CD1c-positive myeloid dendritic cell (primary cell): ENCODE data around the gene TBC1D5.
A peak's percentile ranks its signal among the peaks of the same experiment; 100 is the strongest.

Experiments
- DNase-seq: peaks from one replicate; pipeline ENCODE4 v3.0.0-alpha.2; 2016; ENCODE audit errors: extremely low spot score

The TBC1D5 gene

DNA sequence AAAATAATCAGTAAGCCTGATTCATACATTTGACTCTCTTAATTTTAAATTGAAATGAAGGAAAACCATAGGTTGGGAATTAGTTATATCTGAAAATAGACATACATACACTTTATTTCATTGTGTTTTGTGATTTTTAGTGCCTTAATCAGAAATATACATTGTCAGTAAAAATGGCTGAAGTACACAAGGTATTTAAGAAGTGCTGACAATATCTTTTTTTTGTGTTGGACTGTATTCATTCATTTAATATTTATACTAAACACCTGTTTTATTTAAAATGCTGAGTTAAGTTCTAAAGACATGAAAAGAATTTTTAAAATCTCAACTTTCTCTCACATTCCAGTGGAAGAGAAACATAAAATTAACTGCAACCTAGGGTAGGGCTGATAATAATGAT, 444.4 kb downstream of the TBC1D5 start:
- DNase-seq: no peak

DNA sequence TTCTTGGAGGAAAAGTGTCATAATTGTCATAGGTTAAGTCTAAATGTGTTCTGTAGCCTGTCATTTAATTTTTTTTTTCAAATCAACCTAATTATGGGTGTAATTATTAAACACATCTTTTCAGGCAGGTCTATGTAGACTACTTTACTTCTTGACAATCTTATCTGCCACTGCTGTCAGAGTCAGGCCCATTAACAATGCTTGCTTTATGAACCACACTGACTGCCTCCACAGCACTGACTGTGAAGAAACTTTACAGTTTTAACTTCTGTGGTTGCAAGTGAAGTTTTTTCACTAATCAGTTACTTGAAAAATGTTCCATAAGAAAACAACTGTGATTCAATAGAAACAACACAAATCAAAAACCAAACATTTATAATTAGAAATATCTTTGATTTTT, 449.9 kb downstream of the TBC1D5 start:
- no peak for DNase-seq

DNA sequence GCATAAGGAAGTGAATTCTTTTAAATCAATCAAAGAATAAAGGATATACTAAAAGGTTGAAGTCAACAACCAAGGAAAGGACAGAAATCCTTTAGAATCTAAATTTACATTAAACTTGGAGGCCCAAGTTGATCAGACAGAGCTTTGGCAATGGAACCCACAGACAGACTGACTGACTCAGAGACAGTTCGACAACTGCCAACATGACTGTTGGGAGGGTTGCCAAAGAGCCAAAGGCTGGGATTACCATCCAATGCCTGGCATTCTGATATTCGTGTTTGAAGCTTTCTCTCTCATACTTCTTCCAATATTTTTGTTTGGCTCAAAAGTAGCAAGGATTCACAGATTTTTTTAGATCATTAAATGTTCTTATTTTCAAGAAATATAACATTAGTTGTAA, 451.5 kb downstream of the TBC1D5 start:
- no peak for DNase-seq

DNA sequence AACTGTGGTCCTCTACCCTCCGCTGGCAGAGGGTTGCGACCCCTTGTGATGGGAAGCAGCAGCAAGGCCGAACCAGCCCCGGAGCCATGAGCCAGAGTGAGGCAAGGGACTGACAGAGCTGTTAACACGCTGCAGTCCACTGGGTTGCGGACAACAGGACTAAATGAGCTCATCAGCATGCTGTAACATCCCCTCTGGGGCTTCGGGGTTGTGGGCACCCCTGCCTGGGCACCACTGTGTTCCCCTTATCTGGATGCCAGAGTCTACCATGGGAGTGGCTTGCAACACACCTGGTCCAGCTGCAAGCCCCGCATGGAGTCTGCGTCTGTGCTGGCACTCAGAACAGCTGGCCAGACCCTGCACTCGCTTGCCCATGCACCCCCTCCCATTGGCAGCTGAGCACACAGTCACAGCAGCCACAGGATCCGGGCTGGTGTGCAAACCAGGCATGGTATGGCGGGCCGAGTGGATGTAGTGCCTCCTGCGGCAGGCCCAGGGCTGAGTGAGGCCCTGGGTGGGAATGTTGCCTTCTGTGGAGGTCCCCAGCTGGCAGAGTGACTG, 453.5 kb downstream of the TBC1D5 start:
- no peak for DNase-seq

DNA sequence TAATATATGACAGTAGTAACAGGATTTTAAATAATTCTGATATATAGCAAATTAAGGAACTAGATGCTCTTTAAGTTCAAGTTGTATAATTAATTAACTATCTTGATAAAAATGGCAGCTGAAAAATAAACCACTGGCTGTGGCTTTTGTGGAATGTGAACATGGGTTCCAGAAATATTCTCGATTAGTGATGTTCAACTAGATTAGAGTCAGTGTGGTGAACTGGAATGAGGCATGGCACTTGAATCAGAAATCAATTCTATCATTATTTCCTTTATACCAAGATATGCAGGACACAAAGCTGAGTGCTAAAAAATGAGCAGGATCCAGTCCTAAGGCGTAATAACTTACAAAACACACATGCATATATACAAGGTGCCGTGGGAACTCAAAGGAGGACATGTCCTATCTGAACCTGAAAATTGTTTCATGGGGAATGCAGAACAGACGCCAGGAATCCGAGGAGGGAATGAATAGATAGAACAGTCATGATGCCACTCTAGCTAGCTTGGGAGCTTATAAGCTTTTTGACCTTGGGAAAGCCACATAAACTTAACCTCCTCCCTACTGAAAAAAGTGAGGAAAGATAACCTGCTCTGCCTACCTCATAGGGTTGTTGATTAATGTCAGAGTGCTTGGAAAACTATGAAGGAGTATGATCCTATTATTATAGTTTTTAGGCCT, 455.3 kb downstream of the TBC1D5 start:
- DNase-seq: no peak

DNA sequence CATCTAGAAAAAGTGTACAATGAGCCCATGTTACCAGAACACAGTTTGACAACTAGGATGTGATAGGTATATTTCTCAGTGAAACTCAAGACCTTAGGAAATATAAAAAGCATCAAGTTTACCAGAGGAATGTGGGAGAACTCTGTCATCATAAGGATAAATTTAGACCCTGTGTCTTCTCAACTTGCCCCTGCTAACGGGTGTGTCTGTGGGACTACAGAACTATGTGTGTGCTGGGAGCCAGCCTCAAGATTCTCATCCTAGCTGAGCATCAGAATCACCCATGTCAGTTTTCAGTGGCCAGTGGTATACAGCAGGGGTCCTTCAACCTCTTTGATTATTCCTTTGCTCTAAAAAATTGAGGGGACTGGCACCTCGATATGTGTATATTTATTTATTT, 464.4 kb downstream of the TBC1D5 start:
- no peak for DNase-seq

DNA sequence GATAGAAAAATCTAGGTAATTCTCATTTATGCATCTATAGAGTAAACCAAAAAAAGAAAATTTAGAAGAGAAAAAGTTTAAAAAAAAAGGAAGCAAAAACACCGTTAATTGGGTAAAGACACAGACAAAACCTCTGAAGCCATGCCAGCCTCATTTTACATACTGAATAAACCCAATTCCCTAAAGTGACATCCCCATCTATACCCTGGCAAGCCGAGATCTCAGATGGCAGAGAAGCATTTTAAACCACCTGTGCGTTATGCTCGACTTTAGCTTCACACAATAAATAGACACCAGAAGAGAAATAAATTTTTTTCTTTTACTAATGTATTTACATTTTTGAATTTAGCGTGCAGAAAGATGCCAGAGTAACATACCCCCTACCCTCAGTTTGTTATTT, 475.6 kb downstream of the TBC1D5 start:
- DNase-seq: no peak

DNA sequence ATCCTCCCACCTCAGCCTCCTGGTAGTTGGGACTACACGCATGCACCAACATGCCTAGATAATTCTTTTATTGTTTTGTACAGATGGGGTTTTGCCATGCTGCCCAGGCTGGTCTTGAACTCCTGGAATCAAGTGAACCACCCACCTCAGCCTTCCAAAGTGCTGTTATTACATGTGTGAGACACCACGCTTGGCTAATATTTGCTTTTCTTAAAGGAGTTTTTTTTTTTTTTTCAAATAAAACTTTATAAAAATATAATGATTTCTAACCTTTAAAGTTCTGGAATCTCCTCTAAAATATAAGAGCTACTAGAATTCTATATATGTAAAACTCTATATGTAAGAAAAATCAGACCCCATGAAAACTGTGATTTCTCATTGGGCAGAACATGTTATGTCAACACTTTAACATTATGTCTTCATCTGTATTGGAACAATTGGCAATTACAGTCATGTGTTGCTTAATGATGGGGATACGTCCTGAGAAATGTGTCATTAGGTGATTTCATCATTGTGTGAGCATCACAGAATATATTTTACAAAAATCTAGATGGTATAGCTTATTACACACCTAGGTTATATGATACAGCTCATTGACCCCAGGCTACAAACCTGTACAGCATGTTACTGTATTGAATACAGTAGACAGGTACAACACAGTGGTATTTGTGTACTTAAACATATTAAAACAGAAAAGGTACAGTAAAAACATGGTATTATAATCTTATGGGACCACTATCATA, 480.6 kb downstream of the TBC1D5 start:
- no peak for DNase-seq

DNA sequence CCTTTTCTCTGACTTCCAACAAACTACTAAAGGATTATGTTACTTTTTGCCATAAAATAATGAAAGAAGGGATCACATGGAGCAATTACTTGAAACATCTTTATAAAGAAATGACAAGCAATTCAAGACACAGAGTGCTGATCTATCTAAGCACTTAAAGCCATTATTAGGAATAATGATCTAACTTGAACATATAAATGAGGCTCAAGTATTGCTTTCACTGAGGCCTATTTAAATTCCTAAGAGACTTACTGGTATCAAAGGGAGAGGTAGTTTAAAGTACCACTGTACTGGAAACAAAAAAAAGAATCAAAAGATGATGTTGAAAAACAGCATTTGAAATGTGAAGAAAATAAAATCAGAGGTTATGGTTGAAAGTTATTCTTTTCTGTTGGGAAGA, 482.2 kb downstream of the TBC1D5 start:
- DNase-seq: no peak

DNA sequence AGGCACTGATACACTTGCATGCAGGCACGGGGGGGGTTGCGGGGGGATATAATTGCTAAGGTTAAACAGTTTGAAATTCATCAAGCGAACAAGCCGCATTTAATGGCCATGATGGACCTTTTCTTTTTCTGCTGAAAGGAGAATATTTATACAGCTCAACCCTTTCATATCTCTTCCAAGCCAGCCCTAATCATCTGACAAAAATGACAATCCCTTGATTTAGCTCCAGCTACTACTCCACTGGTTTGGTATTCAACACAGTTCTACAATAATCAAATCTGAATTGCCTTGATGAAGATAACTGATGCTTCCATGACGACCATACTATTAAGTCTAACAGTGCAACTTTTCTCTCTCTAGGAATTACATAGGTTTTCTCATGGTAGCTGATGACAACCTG, 482.7 kb downstream of the TBC1D5 start:
- DNase-seq: no peak

DNA sequence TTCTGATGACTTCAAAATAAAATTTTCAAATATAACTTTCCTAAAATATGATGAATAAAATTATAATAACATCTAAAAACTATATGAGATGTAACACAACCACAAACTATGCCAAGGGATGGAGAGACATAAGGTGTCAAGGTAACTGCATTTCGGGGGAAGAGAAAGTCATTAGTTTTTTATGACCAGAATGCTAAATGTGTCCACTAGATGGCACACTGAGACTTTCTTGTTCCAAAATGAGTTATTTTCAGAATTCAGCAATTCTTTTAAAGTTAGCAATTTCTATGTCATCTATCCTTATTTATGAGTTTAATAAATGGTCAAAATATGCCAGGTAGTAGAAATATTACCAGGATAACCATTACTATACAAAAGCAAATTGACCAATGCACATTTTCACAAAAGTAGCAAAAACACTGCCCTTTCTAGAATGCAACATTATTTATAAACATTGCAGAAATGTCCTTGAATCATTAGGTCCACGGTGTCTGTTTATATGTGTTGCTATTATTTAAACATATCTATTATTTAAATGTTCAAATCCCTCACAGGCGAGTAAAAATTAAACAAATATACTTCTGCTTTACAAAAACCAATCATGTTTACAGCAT, 483.5 kb downstream of the TBC1D5 start:
- peak; percentile 60 for DNase-seq

DNA sequence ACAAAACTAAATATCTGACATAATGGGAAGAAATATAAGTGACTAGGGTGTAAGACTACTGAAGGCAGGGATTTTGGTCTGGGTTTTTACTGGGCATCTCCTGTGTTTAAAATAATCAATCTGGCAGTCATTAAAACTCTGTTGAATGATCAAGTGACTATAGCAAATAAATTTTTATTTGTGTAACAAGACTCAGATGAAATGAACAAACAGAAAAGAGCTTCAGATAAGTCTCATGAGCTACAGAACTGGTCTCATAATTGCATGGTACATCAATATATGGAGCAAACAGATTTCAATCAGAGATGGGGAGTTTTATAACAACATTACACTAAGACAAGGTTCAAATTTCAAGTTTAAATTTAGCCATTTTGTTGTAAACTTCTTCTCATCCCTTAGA, 485.2 kb downstream of the TBC1D5 start:
- DNase-seq: no peak

DNA sequence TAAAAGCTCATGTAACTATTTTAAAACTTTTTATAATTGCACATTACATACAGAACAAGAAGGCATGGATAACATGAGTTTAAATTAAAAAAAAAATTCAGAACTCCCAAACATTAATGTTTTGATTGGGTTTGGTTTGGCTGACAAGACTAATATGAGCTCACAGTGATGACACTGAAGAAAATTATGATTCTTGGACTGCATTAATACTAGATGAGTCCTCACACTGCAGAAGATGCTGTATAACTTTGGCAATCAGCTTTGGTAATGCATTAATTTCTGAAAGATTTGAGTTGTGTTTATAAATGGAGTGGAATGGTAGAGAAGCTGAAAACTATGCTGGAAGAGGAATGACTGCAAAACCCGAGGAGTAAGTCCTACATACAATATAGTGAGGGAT, 498.8 kb downstream of the TBC1D5 start:
- DNase-seq: no peak

DNA sequence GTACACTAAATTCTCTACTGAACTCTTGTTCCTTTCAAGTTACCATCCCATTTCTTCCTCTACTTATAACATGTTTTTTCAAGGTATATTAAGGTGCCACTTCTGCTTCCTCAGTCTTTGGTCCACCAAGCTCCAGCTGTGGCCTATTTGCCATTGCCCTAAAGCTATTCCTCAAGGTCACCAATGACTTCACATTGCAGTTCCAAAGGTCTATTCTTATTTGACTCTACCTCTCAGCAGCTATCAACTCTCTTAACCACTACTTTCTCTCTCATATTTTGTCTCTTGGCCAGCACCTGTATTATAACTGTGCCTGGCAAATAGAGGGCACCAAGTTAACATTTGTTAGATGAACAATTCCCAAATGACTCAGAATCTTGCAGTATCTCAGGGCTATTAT, 503.0 kb downstream of the TBC1D5 start:
- no peak for DNase-seq

DNA sequence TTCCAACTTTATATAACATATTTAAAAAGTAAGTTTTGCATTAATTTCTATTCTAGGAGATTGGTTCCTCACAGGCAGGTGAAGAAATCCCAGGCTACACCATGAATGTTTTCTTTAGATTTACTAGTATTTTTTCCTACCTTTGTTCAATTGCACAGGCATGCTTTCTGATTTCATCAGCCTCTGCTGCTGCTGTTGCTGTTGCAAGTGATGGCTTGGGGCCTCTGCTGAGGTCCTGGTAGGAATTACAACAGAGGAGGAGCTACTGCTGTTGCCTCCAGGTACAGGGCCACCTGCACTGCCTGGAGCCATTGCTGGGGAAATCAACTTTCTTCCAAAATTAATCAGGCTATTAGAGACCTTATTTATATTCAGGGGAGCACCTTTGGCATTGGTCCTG, 504.4 kb downstream of the TBC1D5 start:
- no peak for DNase-seq

DNA sequence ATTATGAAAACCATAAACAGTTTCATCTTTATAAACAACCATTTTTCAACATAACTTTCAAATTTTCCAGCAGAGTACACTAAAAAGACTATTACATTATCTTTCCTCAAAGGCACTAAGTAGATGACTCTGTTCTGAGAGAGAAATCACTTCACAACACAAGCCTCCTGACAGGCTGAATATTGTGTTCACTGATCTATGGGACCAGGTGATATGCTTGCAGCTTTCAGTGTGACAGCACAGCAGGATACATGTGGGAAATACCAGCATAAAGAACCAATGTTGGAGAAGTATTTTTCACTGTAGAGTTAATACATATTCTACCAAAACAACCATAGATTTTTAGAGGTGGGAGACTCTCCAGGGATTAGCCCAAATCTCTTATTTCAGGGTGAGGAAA, 507.1 kb downstream of the TBC1D5 start:
- no peak for DNase-seq

DNA sequence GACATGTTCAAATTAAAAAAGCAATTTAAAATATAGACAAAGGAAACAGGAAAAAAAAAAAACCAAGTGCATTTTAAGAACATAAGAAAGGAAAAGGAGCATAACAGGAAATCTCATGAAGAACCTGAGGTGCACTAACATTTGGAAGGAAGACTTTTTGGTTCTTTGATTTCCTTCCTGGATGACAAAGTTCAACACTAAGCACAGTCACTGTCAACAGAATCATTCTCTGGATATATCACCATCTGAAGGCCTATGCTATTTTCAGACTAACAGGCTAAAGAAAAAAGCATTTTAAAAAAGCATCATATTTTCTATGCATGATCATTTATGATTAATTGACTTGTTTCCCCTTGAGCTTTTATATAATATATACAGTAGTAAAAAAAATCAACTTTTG, 508.0 kb downstream of the TBC1D5 start:
- no peak for DNase-seq

DNA sequence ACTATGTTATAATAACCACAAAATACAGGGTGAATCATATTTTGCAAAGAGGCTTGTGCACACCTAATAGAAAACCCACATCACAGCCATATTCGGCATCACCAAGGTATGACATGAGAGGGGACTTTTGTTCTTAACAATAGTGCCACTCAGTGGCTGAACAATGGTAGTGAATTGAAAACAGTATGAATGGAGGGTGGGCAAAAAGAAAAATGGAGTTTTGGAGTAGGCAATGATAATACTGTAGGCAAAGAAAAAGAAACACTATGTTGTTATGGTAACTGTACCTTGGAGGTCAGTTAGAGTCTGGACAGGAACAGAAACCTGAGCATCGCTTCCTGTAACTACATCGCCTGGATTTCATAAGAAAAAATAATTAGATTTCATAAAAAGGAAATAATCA, 509.0 kb downstream of the TBC1D5 start:
- DNase-seq: peak; percentile 57

DNA sequence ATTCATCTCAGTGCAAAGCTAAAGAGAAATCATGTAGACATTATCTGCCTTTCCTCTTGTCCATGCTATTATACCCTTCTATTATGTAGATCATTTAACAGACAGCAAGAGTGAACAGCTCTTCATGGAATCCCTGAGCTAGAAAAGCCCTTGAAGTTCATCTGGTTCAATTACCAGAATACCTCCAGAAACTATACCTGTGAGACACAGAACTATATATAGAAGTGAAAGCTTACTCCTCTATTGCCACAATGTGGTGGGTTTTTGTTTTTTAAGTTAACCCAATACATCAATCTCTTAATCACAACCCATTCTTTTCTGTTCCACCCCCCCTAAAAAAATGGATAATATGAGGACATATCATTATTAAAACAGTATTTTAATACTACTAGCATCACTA, 510.0 kb downstream of the TBC1D5 start:
- DNase-seq: no peak

DNA sequence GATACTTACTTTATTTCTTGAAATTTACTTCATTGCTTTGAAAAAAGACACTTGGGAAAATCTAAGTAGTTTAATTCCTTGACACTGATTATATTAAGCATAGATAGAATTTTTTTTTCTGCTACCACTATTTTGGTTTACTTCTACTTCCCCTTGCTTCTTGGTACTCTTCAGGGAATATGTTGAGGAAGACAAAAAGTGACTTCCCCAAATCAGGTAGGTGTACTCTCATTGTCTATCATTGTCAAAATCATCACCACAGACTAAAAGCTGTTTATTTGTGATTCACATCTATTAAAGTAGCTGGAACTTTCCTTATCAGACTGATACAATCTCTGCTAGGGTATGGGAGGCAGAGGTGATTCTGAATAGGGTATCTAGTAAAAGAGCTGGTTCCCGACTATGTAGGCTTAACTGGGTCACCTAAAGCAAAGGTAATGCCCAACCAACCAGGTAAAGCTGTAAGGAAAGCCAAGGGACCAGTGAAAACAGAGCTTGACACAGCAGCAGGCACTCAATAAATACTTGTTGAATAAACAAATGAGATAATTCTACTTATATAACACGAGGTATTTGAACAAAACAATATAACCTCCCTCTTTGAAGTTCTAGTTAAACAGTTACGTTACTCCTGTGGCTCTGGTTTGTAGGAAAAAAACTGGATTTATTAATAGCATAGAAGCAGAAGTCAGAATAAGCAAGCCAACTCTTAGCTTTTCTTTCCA, 510.7 kb downstream of the TBC1D5 start:
- DNase-seq: peak; percentile 3

DNA sequence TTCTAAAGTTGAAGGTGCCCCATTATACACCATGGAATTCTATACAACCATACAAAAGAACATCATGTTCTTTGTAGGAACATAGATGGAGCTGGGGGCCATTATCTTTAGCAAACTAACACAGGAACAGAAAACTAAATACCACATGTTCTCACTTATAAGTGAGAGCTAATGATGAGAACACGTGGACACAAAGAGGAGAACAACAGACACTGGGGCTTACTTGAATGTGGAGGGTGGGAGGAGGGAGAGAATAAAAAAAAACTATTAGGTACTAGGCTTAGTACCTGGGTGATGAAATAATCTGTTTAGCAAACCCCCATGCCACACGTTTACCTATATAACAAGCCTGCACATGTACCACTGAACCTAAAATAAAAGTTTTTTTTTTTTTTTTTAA, 515.0 kb downstream of the TBC1D5 start:
- no peak for DNase-seq

DNA sequence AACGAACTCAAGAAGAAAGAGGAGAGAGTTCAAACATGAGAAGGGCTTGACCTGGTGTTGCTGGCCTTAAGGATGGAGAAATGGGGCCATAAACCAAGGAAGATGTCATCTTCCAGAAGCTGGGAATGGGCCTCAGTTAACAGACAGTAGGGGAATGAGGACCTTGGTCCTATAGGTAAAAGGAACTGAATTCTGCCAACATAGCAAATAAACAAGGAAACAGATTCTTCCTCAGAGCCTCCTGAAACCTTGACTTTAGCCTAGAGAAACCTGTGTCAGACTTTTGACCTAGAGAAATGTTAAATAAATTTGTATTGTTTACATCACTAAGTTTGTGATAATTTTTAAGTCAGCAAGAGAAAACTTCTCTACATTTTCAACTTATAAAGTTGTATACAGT, 520.9 kb downstream of the TBC1D5 start:
- no peak for DNase-seq
